ENCODE results near the gene GPR132. TPM values are rescaled to one million over a fixed set of nuclear protein-coding genes. Genes with fewer than 3 reads are reported as not detected.

The GPR132 gene
- total and polyA plus RNA-seq, 2 of the 13 experiments (the other 11 are each of a cell fraction or from before 2014, with no cell fraction given), result not detected

GRCh38 chr14:105023791-105024480, 41.3 kb downstream of the GPR132 start:
- no peaks in the 10 kb centered on the region; a peak in 2 of 5 replicates for H3K27me3 ChIP-seq (ENCODE audit: control insufficient read depth in 1 of 2, insufficient read depth in 2 of 2, low read length in 2 of 2)
- intact Hi-C loops (cut with micrococcal nuclease; ENCODE audit: unreplicated experiment), result loop anchor here (5.0 kb wide), 1 partner anchor 47 kb away; the partner anchor contains the start of gene AHNAK2
- in situ Hi-C loops (cut with HindIII; ENCODE audit: extremely low pct_ligation_motif_present, low pct_unique_long_range_greater_than_20kb), result no loop called here
- CTCF ChIA-PET (ENCODE audit: low intra/inter-chr PET ratio, low total read pairs), result no interaction called here
- DNase-seq (ENCODE audit: low spot score), result no peak
- H3K9ac ChIP-seq (ENCODE audit: insufficient read depth, low read depth, low read length), result no peak overlapping the region
- 0 out of 5 replicates have a peak, but pooled peaks cover 0 to 1% of the 10 kb centered on the region in 2 experiments for H3K36me3 ChIP-seq (replicated peaks in 1 of 2; ENCODE audit: control insufficient read depth in 1 of 2, insufficient read depth in 2 of 2, low read length in 2 of 2)
- H4K20me1 ChIP-seq (ENCODE audit: insufficient read depth, low read length), result peaks cover 3% of the 10 kb centered on the region
- POLR2A ChIA-PET, result interaction anchor here (3.6 kb wide), 1 partner anchor 39 kb away, joined by 18 read pairs; the partner anchor contains the start of gene CLBA1
- H3K27ac ChIP-seq (ENCODE audit: extremely low read length, insufficient read depth, low read length), result no peak overlapping the region
- WGBS (ENCODE audit: low lambda C conversion rate), result 64% methylated on average over 4 of the region's 4 CpGs
- H2AFZ ChIP-seq (ENCODE audit: low read length), result no peak overlapping the region
- no peak for ATAC-seq
- BruUV-seq (replicated peaks), result no TSS peak
- no peak for FAIRE-seq
- H3K4me3 ChIP-seq (replicated peaks in 1 of 3; ENCODE audit: insufficient read depth in 1 of 3, low read depth in 2 of 3, low read length in 3 of 3), result no peak overlapping the region
- peaks cover 19% of the 10 kb centered on the region for H3K79me2 ChIP-seq (ENCODE audit: insufficient read depth, low read length)
- H3K4me2 ChIP-seq (ENCODE audit: low read depth, low read length), result no peak overlapping the region
- peaks cover 33% of the 10 kb centered on the region for H3K4me1 ChIP-seq (ENCODE audit: insufficient read depth, low read length)
- no peaks in the 10 kb centered on the region for H3K9me3 ChIP-seq (ENCODE audit: low read length)
- TF ChIP-seq ZNF674 (CRISPR knock-in tag; IDR thresholded peaks at IDR 0.05; ENCODE audit: low read depth) (no peak), ZNF44 (CRISPR knock-in tag; IDR thresholded peaks at IDR 0.05) (no peak), THYN1 (CRISPR knock-in tag; IDR thresholded peaks at IDR 0.05; ENCODE audit: borderline replicate concordance, low read depth) (no peak), ETV6 (CRISPR knock-in tag; conservative IDR thresholded peaks at IDR 0.05) (no peak), ZNF788 (CRISPR knock-in tag; IDR thresholded peaks at IDR 0.05; ENCODE audit: borderline replicate concordance) (no peak), ZNF20 (CRISPR knock-in tag; IDR thresholded peaks at IDR 0.05) (no peak), FOXO1 (CRISPR knock-in tag; IDR thresholded peaks at IDR 0.05) (no peak), ZNF839 (CRISPR knock-in tag; IDR thresholded peaks at IDR 0.05; ENCODE audit: borderline replicate concordance) (no peak), ZBTB20 (CRISPR knock-in tag; IDR thresholded peaks at IDR 0.05; ENCODE audit: borderline replicate concordance, low read depth) (no peak), ZSCAN25 (CRISPR knock-in tag; IDR thresholded peaks at IDR 0.05) (no peak), SCMH1 (CRISPR knock-in tag; IDR thresholded peaks at IDR 0.05; ENCODE audit: borderline replicate concordance) (no peak), SKIL (CRISPR knock-in tag; IDR thresholded peaks at IDR 0.05; ENCODE audit: borderline replicate concordance) (no peak), ZNF816 (CRISPR knock-in tag; IDR thresholded peaks at IDR 0.05; ENCODE audit: borderline replicate concordance) (no peak)
- TF ChIP-seq, protein P1, sequence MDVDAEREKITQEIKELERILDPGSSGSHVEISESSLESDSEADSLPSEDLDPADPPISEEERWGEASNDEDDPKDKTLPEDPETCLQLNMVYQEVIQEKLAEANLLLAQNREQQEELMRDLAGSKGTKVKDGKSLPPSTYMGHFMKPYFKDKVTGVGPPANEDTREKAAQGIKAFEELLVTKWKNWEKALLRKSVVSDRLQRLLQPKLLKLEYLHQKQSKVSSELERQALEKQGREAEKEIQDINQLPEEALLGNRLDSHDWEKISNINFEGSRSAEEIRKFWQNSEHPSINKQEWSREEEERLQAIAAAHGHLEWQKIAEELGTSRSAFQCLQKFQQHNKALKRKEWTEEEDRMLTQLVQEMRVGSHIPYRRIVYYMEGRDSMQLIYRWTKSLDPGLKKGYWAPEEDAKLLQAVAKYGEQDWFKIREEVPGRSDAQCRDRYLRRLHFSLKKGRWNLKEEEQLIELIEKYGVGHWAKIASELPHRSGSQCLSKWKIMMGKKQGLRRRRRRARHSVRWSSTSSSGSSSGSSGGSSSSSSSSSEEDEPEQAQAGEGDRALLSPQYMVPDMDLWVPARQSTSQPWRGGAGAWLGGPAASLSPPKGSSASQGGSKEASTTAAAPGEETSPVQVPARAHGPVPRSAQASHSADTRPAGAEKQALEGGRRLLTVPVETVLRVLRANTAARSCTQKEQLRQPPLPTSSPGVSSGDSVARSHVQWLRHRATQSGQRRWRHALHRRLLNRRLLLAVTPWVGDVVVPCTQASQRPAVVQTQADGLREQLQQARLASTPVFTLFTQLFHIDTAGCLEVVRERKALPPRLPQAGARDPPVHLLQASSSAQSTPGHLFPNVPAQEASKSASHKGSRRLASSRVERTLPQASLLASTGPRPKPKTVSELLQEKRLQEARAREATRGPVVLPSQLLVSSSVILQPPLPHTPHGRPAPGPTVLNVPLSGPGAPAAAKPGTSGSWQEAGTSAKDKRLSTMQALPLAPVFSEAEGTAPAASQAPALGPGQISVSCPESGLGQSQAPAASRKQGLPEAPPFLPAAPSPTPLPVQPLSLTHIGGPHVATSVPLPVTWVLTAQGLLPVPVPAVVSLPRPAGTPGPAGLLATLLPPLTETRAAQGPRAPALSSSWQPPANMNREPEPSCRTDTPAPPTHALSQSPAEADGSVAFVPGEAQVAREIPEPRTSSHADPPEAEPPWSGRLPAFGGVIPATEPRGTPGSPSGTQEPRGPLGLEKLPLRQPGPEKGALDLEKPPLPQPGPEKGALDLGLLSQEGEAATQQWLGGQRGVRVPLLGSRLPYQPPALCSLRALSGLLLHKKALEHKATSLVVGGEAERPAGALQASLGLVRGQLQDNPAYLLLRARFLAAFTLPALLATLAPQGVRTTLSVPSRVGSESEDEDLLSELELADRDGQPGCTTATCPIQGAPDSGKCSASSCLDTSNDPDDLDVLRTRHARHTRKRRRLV (CRISPR knock-in tag; IDR thresholded peaks at IDR 0.05), result no peak
- TF ChIP-seq, protein P2, sequence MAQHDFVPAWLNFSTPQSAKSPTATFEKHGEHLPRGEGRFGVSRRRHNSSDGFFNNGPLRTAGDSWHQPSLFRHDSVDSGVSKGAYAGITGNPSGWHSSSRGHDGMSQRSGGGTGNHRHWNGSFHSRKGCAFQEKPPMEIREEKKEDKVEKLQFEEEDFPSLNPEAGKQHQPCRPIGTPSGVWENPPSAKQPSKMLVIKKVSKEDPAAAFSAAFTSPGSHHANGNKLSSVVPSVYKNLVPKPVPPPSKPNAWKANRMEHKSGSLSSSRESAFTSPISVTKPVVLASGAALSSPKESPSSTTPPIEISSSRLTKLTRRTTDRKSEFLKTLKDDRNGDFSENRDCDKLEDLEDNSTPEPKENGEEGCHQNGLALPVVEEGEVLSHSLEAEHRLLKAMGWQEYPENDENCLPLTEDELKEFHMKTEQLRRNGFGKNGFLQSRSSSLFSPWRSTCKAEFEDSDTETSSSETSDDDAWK (CRISPR knock-in tag; IDR thresholded peaks at IDR 0.05), result no peak

All from HepG2 (cell line).